K562 (cell line): Measurements from ENCODE around the gene MAP3K12. TPM values are rescaled to one million over a fixed set of nuclear protein-coding genes. Genes with fewer than 3 reads are reported as not detected.

Experiments
- AFF1 ChIP-seq, 2 experiments: fragments of 450-650 bp; IDR thresholded peaks; 2 replicates each; pipeline ENCODE4 v1.6.1; 2018; ENCODE audit warnings: mild to moderate bottlenecking in 2 of 2, low read depth in 1 of 2; ENCODE audit not compliant: partially characterized antibody in 2 of 2
- E2F1 ChIP-seq: sonication (generic); formaldehyde crosslinking; IDR thresholded peaks from 2 replicates; pipeline ENCODE4 v1.8.1; 2023; ENCODE audit warnings: mild to moderate bottlenecking, missing genetic modification reagents, moderate library complexity
- EHMT2 ChIP-seq: fragments of 450-650 bp; IDR thresholded peaks from 2 replicates; pipeline ENCODE4 v1.6.1; 2018; ENCODE audit warnings: antibody characterized with exemption
- FOXK1 ChIP-seq: sonication (generic); formaldehyde crosslinking; IDR thresholded peaks from 2 replicates; pipeline ENCODE4 v1.8.0; 2022; ENCODE audit warnings: missing genetic modification reagents, mild to moderate bottlenecking, borderline replicate concordance
- HOMEZ ChIP-seq: fragments of 250-450 bp; sonication (Bioruptor Pico); IDR thresholded peaks from 2 replicates; pipeline ENCODE4 v1.4.0; 2020; ENCODE audit warnings: mild to moderate bottlenecking, moderate library complexity
- KLF13 ChIP-seq: fragments of 450-650 bp; IDR thresholded peaks from 2 replicates; pipeline ENCODE4 v1.6.1; 2016; ENCODE audit warnings: missing genetic modification characterization, low read depth, mild to moderate bottlenecking, missing compliant biosample characterization, moderate library complexity, borderline replicate concordance
- NR2C1 ChIP-seq, 2 experiments: fragments of 450-650 bp; IDR thresholded peaks; 2 replicates each; pipeline ENCODE4 v1.6.1; 2017; ENCODE audit warnings: mild to moderate bottlenecking in 2 of 2, antibody characterized with exemption in 1 of 2, inconsistent platforms in 1 of 2, missing compliant biosample characterization in 1 of 2, missing genetic modification characterization in 1 of 2
- PHB2 ChIP-seq: fragments of 450-650 bp; IDR thresholded peaks from 2 replicates; pipeline ENCODE4 v1.6.1; 2017; ENCODE audit warnings: low read depth
- RBFOX2 ChIP-seq: fragments of 200-400 bp; formaldehyde crosslinking; IDR thresholded peaks from 2 replicates; pipeline ENCODE4 v1.6.1; 2017; ENCODE audit warnings: low read depth, mild to moderate bottlenecking, low read length, moderate library complexity
- SMC3 ChIP-seq: conservative IDR thresholded peaks from 2 replicates; pipeline ENCODE4 v1.6.1; 2011; ENCODE audit warnings: low read depth, low read length, improper control_type of control experiment; ENCODE audit not compliant: insufficient read depth
- XRCC5 ChIP-seq: fragments of 200-400 bp; formaldehyde crosslinking; IDR thresholded peaks from 2 replicates; pipeline ENCODE4 v1.6.1; 2017; ENCODE audit warnings: low read depth, mild to moderate bottlenecking, low read length
- ZBTB7A ChIP-seq: IDR thresholded peaks from 2 replicates; pipeline ENCODE4 v1.6.1; 2011; ENCODE audit warnings: low read depth, mild to moderate bottlenecking, low read length, moderate library complexity, borderline replicate concordance; ENCODE audit not compliant: control insufficient read depth
- ZFP30 ChIP-seq: fragments of 250-450 bp; sonication (Bioruptor Pico); IDR thresholded peaks from 2 replicates; pipeline ENCODE4 v1.8.0; 2022; ENCODE audit warnings: moderate library complexity, mild to moderate bottlenecking, inconsistent platforms, borderline replicate concordance
- ZHX1 ChIP-seq: fragments of 150-350 bp; conservative IDR thresholded peaks from 2 replicates; pipeline ENCODE4 v1.6.1; 2014; ENCODE audit warnings: low read length
- ZNF316 ChIP-seq: fragments of 450-650 bp; IDR thresholded peaks from 2 replicates; pipeline ENCODE4 v1.6.1; 2016
- ZNF79 ChIP-seq: fragments of 250-450 bp; sonication (Bioruptor Pico); IDR thresholded peaks from 2 replicates; pipeline ENCODE4 v1.4.0; 2020; ENCODE audit warnings: low read depth, mild to moderate bottlenecking, moderate library complexity
- polyA plus RNA-seq, 8 experiments: library from polyadenylated mRNA; depleted of rRNA in 4 of 8; stranded (reverse) in 5 of 8; unstranded in 3 of 8; fragments of >200 nt; fragmentation: Nextera tagmentation in 2 of 8; fragmentation: Illumina TruSeq in 1 of 8; extraction: Ambion mirVana in 2 of 8; extraction: Trizol in 1 of 8; gene quantifications; 2 replicates each; pipeline versions ENCODE4 v1.2.1 to v1.2.3, GENCODE V29; 2011 to 2014; ENCODE audit warnings: inconsistent platforms in 1 of 8, missing spikeins in 1 of 8
- total RNA-seq, 7 experiments: library from RNA; depleted of rRNA in 6 of 7; stranded (reverse); fragments of >200 nt in 6 of 7; fragmentation: Illumina TruSeq in 2 of 7; extraction: Trizol in 2 of 7; gene quantifications; 2 replicates each; pipeline versions ENCODE4 v1.2.1 to v1.2.3, GENCODE V29; 2011 to 2021; ENCODE audit warnings: low replicate concordance in 1 of 7

Gene MAP3K12
- total and polyA plus RNA-seq, 9 of the 15 experiments (the other 6 are each of a cell fraction or from before 2014, with no cell fraction given), result 0.10 to 2.4 (median 1.6) TPM

- no peak for TF ChIP-seq ZHX1
- peak; percentile 73; the same call in 1 of the 2 replicates for TF ChIP-seq XRCC5
- TF ChIP-seq ZNF316, result no peak
- TF ChIP-seq PHB2, result no peak
- TF ChIP-seq KLF13 (tag), result no peak
- TF ChIP-seq HOMEZ (CRISPR knock-in tag), result no peak
- peak; percentile 95 for TF ChIP-seq SMC3
- no peak for TF ChIP-seq AFF1 (IDR thresholded peaks at IDR 0.05; ENCODE audit: low read depth in 1 of 2, partially characterized antibody in 2 of 2)
- TF ChIP-seq ZNF79 (CRISPR knock-in tag), result no peak
- no peak for TF ChIP-seq RBFOX2
- no peak for TF ChIP-seq FOXK1
- no peak for TF ChIP-seq EHMT2
- TF ChIP-seq ZFP30 (CRISPR knock-in tag), result no peak
- no peak for TF ChIP-seq NR2C1 (IDR thresholded peaks at IDR 0.05)
- TF ChIP-seq NR2C1 (tag; IDR thresholded peaks at IDR 0.05), result no peak
- no peak for TF ChIP-seq E2F1 (CRISPR knock-in tag)
- TF ChIP-seq ZBTB7A, result no peak
Observed at GRCh38 chr12:53508534-53509170, 9.4 kb upstream of the MAP3K12 start (continued).
